ENCODE data around the gene OR4D6.

Gene OR4D6

DNA sequence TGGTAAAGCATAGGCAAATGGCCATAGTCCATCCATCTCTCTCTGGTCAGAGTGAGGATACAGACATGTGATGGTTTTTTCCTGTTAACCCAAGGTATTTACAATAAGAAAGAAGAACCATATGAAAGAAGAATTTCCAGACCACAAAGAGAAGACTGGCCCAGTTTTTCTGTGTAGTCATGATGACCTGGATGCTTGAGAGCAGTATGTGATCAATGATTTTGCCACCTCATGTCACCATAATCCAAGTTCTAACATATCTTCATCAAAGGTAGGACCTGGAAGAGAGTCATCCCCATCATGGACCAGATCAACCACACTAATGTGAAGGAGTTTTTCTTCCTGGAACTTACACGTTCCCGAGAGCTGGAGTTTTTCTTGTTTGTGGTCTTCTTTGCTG lies at the start of gene OR4D6:
TSS of gene OR4D6 (plus strand) at position 301 of the 400 bp plus-strand sequence. CDS start at position 301, 0 bp downstream.
- Histone ChIP-seq H3K9ac (ENCODE audit: low read length) (no peak within 1 kb of the TSS), H3K9me3 (ENCODE audit: control insufficient read depth, low read length) (no peaks in the 10 kb centered on the region), H3K4me3 (ENCODE audit: low read length) (no peak within 1 kb of the TSS), H3K4me1 (ENCODE audit: control insufficient read depth, insufficient read depth, low read length) (no peaks in the 10 kb centered on the region), H3K27me3 (ENCODE audit: control insufficient read depth, insufficient read depth, low read length) (no peaks in the 10 kb centered on the region), H3K36me3 (ENCODE audit: control insufficient read depth, insufficient read depth, low read length) (no peaks in the 10 kb centered on the region)

GRCh38 chr11:59413646-59414045 lies 43.1 kb upstream of the OR4D6 start:
- Histone ChIP-seq H3K4me1 (ENCODE audit: control insufficient read depth, insufficient read depth, low read length) (no peaks in the 10 kb centered on the region), H3K4me3 (ENCODE audit: low read length) (no peak overlapping the region), H3K9me3 (ENCODE audit: control insufficient read depth, low read length) (no peaks in the 10 kb centered on the region), H3K27me3 (ENCODE audit: control insufficient read depth, insufficient read depth, low read length) (peaks cover 4% of the 10 kb centered on the region), H3K36me3 (ENCODE audit: control insufficient read depth, insufficient read depth, low read length) (no peaks in the 10 kb centered on the region), H3K9ac (ENCODE audit: low read length) (no peak overlapping the region)

- Histone ChIP-seq H3K36me3 (ENCODE audit: control insufficient read depth, insufficient read depth, low read length) (no peaks in the 10 kb centered on the region), H3K9ac (ENCODE audit: low read length) (no peak overlapping the region), H3K4me3 (ENCODE audit: low read length) (no peak overlapping the region), H3K4me1 (ENCODE audit: control insufficient read depth, insufficient read depth, low read length) (no peaks in the 10 kb centered on the region), H3K27me3 (ENCODE audit: control insufficient read depth, insufficient read depth, low read length) (peaks cover 4% of the 10 kb centered on the region), H3K9me3 (ENCODE audit: control insufficient read depth, low read length) (no peaks in the 10 kb centered on the region)
Observed at GRCh38 chr11:59415111-59415510, 41.6 kb upstream of the OR4D6 start.

- Histone ChIP-seq H3K36me3 (ENCODE audit: control insufficient read depth, insufficient read depth, low read length) (no peaks in the 10 kb centered on the region), H3K4me1 (ENCODE audit: control insufficient read depth, insufficient read depth, low read length) (no peaks in the 10 kb centered on the region), H3K9me3 (ENCODE audit: control insufficient read depth, low read length) (no peaks in the 10 kb centered on the region), H3K27me3 (ENCODE audit: control insufficient read depth, insufficient read depth, low read length) (peaks cover 4% of the 10 kb centered on the region), H3K4me3 (ENCODE audit: low read length) (no peak overlapping the region), H3K9ac (ENCODE audit: low read length) (no peak overlapping the region)
Observed at GRCh38 chr11:59416613-59417012, 40.1 kb upstream of the OR4D6 start.

DNA sequence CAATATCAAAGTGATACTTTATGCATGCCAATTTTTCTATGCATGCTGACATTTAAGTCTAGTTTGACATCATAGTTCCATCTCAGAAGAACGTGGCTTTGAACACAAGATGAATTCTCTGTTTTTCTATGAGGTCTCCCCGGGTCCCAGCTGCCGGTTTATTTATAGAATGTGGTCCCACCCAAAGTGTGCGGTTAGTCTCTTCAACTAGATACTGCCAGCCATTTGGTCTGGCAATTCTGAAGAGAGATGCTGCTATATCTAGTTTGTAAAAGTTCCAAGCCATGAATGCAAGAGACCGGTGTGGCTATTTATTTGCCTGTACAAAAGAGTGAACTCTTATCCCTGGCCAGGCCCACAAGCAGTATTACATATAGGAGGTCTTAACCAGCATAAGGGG lies 39.7 kb upstream of the OR4D6 start:
- H3K4me1 ChIP-seq (ENCODE audit: control insufficient read depth, insufficient read depth, low read length): no peaks in the 10 kb centered on the region
- H3K27me3 ChIP-seq (ENCODE audit: control insufficient read depth, insufficient read depth, low read length): peaks cover 4% of the 10 kb centered on the region
- H3K36me3 ChIP-seq (ENCODE audit: control insufficient read depth, insufficient read depth, low read length): no peaks in the 10 kb centered on the region
- no peak overlapping the region for H3K4me3 ChIP-seq (ENCODE audit: low read length)
- no peak overlapping the region for H3K9ac ChIP-seq (ENCODE audit: low read length)
- no peaks in the 10 kb centered on the region for H3K9me3 ChIP-seq (ENCODE audit: control insufficient read depth, low read length)

GRCh38 chr11:59418156-59418555 lies 38.6 kb upstream of the OR4D6 start:
- no peak overlapping the region for H3K4me3 ChIP-seq (ENCODE audit: low read length)
- no peaks in the 10 kb centered on the region for H3K36me3 ChIP-seq (ENCODE audit: control insufficient read depth, insufficient read depth, low read length)
- peaks cover 2% of the 10 kb centered on the region for H3K27me3 ChIP-seq (ENCODE audit: control insufficient read depth, insufficient read depth, low read length)
- H3K9me3 ChIP-seq (ENCODE audit: control insufficient read depth, low read length): no peaks in the 10 kb centered on the region
- no peak overlapping the region for H3K9ac ChIP-seq (ENCODE audit: low read length)
- H3K4me1 ChIP-seq (ENCODE audit: control insufficient read depth, insufficient read depth, low read length): no peaks in the 10 kb centered on the region

DNA sequence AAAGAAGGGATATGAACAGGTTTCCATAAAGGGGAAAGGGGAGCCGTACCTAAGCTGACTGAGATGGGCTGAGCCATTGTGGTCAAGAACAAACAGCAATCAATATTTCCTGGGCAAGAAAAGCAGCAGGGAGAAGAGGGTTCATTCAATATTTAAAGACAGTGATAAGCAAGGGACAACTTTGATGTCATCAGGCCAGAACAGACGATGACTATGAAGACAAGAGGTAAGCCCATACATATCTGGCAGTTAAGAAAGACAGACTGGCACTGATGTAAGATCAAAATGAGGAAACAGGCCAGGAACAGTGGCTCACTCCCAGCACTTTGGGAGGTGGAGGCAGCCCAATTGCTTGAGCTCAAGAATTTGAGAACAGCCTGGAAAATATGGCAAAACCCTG lies 32.9 kb upstream of the OR4D6 start:
- no peak overlapping the region for H3K9ac ChIP-seq (ENCODE audit: low read length)
- H3K36me3 ChIP-seq (ENCODE audit: control insufficient read depth, insufficient read depth, low read length): no peaks in the 10 kb centered on the region
- H3K9me3 ChIP-seq (ENCODE audit: control insufficient read depth, low read length): no peaks in the 10 kb centered on the region
- no peak overlapping the region for H3K4me3 ChIP-seq (ENCODE audit: low read length)
- H3K4me1 ChIP-seq (ENCODE audit: control insufficient read depth, insufficient read depth, low read length): no peaks in the 10 kb centered on the region
- no peaks in the 10 kb centered on the region for H3K27me3 ChIP-seq (ENCODE audit: control insufficient read depth, insufficient read depth, low read length)

GRCh38 chr11:59425131-59425530 lies 31.6 kb upstream of the OR4D6 start:
- Histone ChIP-seq H3K36me3 (ENCODE audit: control insufficient read depth, insufficient read depth, low read length) (no peaks in the 10 kb centered on the region), H3K27me3 (ENCODE audit: control insufficient read depth, insufficient read depth, low read length) (no peaks in the 10 kb centered on the region), H3K9me3 (ENCODE audit: control insufficient read depth, low read length) (no peaks in the 10 kb centered on the region), H3K4me1 (ENCODE audit: control insufficient read depth, insufficient read depth, low read length) (no peaks in the 10 kb centered on the region), H3K9ac (ENCODE audit: low read length) (no peak overlapping the region), H3K4me3 (ENCODE audit: low read length) (no peak overlapping the region)

DNA sequence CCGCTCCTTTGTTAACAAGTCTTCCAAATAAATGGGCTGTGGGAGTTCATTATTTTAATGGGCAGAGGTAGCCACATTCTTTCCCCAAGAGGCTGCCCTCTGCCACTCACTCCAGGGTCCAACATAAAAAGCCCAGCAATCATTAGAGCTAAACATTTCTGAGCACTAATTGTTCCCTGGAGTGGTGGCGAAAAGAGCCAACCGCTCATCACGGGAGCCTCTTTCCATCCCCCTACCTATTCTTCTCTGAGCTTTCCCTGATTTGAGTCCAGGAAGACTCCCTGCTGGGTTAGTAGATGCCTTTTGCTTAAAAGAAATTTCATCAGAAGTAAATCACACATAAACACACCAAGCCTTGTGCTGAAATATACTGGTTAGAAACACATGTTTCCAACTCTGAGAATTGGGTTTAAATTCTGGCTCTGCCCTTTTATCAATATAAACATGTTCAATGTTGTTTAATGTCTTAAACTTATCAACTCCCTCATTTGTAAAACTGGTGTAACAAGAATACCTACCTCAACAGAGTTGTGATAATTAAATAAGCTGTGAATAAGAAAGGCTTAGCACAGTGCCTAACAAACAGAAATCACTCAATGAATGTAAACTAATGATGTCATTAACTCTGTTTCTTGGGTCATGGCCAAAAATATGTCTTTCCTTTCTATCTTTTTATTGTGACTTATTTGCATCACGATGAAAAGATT lies 30.2 kb upstream of the OR4D6 start, which contains the start of gene OR5A2:
TSS of gene OR5A2 (minus strand) at position 53 of the 707 bp plus-strand sequence. CDS start 3,460 bp downstream, outside the sequence.
- Histone ChIP-seq H3K9ac (ENCODE audit: low read length) (no peak within 1 kb of the TSS), H3K27me3 (ENCODE audit: control insufficient read depth, insufficient read depth, low read length) (no peaks in the 10 kb centered on the region)

GRCh38 chr11:59427068-59427382 lies 29.7 kb upstream of the OR4D6 start:
- Histone ChIP-seq H3K36me3 (ENCODE audit: control insufficient read depth, insufficient read depth, low read length) (no peaks in the 10 kb centered on the region), H3K4me1 (ENCODE audit: control insufficient read depth, insufficient read depth, low read length) (no peaks in the 10 kb centered on the region)

More for the DNA sequence above, 30.2 kb upstream of the OR4D6 start, which contains the start of gene OR5A2:
- Histone ChIP-seq H3K9me3 (ENCODE audit: control insufficient read depth, low read length) (no peaks in the 10 kb centered on the region), H3K4me1 (ENCODE audit: control insufficient read depth, insufficient read depth, low read length) (no peaks in the 10 kb centered on the region), H3K4me3 (ENCODE audit: low read length) (no peak within 1 kb of the TSS), H3K36me3 (ENCODE audit: control insufficient read depth, insufficient read depth, low read length) (no peaks in the 10 kb centered on the region)

DNA sequence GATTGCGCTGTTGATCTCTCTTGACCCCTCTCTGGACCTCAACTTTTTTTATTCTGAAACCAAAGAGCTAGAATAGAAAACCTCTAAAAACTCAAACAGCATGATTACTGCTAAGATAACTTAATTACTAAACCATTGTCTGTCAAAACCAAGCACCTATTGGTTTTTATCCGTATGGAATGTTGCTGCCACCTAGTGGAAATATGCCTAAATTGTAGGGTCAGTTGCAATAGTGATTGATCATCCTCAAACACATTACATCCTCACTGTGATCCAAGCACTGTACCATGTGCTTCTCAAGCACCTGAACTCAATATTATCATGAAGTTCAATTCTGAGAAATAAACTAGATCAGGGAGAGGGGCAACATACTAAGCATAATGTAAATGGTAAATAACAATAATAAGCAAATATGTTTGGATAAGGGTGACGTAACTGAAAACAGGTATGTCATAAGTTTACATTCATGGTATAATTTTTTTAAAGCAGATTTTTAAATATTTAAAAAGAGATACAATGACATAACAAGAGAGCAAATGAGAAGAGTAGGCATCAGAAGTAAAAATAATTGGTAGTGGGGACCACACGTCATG lies 26.7 kb upstream of the OR4D6 start:
- H3K9ac ChIP-seq (ENCODE audit: low read length): no peak overlapping the region
- H3K9me3 ChIP-seq (ENCODE audit: control insufficient read depth, low read length): no peaks in the 10 kb centered on the region
- H3K27me3 ChIP-seq (ENCODE audit: control insufficient read depth, insufficient read depth, low read length): no peaks in the 10 kb centered on the region
- no peak overlapping the region for H3K4me3 ChIP-seq (ENCODE audit: low read length)
- H3K36me3 ChIP-seq (ENCODE audit: control insufficient read depth, insufficient read depth, low read length): no peaks in the 10 kb centered on the region
- H3K4me1 ChIP-seq (ENCODE audit: control insufficient read depth, insufficient read depth, low read length): no peaks in the 10 kb centered on the region

More at GRCh38 chr11:59427068-59427382, 29.7 kb upstream of the OR4D6 start:
- H3K4me3 ChIP-seq (ENCODE audit: low read length): no peak overlapping the region
- no peaks in the 10 kb centered on the region for H3K27me3 ChIP-seq (ENCODE audit: control insufficient read depth, insufficient read depth, low read length)
- H3K9ac ChIP-seq (ENCODE audit: low read length): no peak overlapping the region
- no peaks in the 10 kb centered on the region for H3K9me3 ChIP-seq (ENCODE audit: control insufficient read depth, low read length)

DNA sequence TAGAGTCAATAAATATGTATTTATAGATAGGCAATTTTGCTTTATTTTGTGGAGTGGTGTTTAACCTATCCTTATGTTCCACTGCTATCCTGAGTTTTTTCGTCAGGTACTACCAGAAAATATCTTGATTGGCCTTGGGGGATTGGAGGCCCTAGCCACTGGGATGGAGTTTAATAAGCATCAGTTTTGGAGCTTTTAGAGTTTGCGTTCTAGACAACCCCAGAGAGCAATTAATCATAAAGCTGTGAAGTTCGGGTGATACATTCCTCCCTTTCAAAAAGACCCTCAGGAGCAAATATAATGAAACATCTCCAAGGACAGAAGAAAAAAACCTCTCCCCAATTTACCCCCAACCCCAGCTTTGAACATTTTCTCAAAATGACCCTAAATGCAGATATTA lies 20.6 kb upstream of the OR4D6 start, which contains the start of gene OR5A1:
TSS of gene OR5A1 (plus strand) at position 301 of the 400 bp plus-strand sequence. CDS start 6,700 bp downstream, outside the sequence.
- Histone ChIP-seq H3K9ac (ENCODE audit: low read length) (no peak within 1 kb of the TSS), H3K27me3 (ENCODE audit: control insufficient read depth, insufficient read depth, low read length) (no peaks in the 10 kb centered on the region), H3K4me3 (ENCODE audit: low read length) (no peak within 1 kb of the TSS), H3K4me1 (ENCODE audit: control insufficient read depth, insufficient read depth, low read length) (no peaks in the 10 kb centered on the region), H3K9me3 (ENCODE audit: control insufficient read depth, low read length) (no peaks in the 10 kb centered on the region), H3K36me3 (ENCODE audit: control insufficient read depth, insufficient read depth, low read length) (no peaks in the 10 kb centered on the region)
